ENCODE data around the gene FAF1.

FAF1 gene

DNA sequence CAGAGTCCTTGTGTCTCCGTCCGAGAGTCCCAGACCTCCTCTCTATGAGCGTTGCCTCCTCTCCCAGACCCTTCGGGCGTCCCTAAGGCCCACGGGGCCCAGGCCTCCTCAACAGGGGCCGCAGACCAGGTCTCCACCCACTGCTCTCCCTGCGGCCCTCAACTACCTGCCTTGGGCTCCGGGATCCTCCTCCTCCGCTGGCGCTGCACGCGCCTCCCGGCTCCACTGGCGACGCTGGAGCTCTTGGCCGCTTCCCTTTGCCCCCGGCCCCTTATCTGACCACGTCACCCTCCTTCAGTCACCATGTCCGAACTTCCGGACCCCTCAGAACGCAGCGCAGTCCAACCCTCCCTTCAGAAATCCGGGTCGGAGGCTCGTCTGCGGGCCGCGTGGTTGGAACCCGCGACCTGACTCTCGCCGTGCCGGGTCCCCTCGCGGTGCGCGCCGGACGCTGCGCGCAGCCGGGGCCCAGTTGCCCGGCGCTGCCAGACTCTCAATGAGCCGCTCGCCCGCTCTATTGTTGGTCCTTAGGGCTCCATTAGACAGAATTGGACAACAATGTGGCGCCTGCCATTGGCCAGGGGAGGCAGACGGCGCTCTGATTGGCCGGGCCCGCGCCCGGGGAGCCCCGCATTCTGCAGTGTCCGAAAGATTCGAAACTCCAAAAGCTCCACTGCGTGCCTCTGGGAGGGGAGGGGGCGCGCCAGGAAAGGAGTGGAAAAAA is 537.0 kb downstream of the FAF1 start, which contains the start of gene DMRTA2:
Gene DMRTA2 (minus strand): TSS at position 498 of the 724 bp plus-strand sequence. CDS start 1,907 bp downstream, outside the sequence.
- DNase-seq: no peak

DNA sequence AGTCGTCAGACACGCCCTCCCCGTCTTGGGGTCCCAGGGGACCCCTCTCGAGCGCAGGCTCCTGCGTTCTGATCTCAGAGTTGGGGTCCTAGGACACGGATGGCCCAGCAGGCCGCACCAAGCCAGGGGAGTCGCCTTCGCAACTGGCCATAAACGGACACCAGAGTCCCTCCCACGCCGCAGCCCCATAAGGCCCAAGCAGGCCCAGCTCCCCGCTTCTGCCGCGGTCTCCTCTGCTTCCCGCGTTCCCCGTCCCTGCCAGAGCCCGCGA is 537.5 kb downstream of the FAF1 start:
- DNase-seq: no peak

DNA sequence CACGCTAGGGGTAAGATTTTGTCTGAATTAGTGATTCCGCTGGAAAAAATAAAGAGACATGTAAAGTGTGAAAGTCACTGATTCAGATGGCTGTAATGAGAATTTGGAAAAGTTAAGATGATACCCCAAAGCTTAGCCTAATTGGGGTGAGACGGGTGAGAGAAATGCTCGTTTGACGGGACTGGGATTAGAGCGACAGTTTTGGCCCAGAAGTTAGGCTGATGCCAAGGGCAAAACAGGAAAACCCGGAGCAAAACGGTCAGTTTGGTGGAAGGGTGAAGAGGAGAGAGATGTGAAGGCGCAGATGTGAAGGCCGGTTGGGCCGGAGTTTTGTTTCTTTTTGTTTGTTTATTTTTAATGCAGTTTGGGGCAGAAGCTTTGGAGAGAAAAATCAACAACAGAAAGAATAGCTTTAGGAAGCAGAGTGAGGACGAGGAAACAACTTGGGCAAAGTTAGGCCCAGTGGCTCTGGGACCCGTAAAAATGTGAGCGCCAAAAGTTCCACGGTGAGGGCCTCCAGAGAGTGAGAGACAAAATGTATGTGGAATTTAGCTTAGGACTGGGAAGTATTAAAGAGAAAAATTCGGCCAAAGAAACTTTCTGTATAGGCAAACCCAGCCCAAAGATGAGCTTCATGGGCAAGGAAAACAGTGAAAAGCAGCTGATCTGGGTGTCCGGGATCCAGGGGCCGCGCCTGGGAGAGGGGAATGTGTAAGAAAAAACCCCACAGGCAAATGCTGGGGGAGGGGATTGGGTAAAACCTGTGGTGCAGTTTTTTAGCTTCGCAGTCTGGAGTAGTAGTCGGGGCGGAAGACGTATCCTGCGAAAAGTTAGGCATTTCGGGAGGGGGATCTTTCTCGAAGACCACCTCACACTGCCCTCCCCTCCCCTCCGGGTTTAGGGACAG is 538.0 kb downstream of the FAF1 start:
- no peak for DNase-seq

DNA sequence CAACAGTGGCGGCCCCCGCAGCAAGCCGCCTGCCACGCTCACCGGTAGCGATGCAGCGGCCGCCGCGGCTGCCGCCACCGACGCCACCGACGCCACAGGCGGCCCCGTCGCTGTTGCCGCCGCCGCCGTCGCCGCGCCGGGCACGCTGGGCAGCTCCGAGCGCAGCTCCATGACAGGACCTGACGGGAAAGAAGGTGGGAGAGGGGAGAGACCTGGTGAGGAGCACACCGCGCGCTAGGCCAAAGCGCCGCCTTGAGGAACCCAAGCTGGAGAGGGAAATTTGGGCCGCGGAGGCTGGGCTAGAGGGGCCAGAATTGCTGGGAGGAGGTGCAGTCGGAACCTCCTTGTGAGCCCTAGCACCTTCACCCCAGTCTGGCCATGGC is 538.7 kb downstream of the FAF1 start:
- no peak for DNase-seq

DNA sequence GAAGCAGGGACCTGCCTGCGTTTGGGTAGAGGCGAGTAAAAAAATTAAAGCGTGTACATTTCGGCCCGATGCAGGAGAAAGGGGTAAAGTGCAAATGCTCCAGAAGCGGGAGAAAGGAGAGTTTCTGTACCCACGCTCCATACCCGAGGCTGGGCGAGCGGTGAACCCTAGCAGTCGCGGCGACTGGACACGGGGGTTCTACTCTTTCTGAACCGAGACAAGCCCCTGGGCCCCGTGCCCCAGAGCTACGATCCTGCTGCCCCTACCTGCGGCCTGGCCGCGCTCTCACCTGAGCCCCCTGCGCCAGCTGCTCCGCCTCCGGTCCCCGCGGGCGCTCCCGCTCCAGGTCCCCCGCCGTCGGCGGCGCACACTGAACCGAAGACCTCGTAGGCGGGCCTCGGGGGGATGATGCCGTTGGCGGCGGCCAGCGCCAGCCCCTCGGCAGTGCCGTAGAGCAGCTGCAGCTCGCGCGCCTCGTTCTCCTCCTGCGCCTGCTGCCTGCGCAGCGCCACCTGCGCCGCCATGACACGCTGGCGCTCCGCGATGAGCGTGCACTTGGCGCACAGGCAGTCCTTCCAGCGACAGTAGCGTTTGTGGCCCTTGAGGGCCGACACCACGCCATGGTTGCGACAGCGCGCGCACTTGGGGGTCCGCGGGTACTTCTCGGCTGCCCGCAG is 539.2 kb downstream of the FAF1 start:
- no peak for DNase-seq

DNA sequence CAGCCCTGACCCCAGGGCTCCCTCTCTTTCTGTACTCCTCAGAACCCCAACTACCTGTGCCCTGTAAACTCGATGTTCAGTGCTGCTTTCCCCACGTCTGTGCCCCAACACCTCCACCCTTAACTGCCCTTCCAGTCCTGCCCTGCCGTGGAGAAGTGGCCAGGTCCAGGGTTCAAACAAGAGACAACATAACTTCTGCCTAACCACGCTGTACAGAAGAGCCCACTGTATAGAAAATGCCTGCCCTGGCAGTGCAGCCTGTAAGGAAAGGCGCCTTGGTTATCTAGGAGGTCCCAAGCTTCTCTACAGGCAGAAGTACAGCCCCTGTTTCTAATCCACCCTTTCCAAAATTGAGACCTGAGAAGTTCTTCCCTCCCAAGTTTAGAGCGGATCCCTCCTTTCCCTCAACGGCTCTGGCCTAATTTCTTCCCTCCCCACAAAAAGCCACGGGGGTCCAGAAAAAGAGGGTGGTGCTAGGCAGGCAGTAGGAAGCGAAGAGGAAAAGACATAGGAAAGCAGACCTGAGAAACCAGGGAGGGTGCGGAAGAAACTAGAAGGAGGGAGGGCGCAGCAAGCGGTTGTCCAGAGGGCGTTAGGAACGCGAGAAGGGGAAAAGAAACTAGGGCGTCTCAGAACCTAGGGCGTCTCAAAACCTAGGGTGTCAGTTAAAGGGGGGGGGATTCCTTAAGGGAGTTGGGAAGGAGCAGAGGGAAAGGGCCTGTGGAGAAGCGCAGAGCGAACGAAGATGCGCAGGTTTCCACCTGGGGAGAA is 540.0 kb downstream of the FAF1 start:
- DNase-seq: no peak

DNA sequence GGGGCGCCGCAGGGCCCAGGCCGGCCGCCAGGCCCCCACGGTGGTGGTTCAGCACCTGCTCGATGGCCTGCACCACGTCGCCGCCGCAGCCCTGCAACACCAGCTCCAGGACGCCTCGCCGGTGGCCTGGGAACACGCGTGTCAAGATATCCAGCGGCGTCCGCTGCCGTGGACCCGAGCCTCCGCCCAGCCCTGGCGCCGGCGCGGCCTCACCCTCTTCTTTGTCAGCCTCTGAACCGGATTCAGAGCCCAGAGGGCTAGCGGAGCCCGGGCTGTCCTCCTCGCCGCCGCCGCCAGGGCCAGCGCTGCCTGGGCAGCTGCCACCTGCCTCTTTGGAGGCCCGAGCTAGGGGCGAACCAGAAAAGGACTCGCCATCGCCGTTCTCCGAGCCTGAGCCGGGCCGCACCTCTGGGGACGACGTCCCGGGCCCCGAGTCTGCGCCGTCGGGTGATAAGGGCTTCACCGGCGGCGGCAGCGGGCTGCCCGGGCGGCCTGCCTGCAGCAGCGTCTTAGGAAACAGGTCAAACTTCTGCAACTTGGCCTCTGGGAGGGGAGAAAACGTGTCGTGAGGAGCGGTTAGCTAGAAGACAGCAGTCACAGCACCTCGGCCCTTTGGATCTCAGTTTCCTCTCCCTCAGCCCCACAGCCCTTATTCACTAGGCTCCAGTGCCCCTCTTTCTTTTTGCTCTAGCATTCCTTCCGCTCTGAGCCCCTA is 540.7 kb downstream of the FAF1 start:
- DNase-seq: no peak

DNA sequence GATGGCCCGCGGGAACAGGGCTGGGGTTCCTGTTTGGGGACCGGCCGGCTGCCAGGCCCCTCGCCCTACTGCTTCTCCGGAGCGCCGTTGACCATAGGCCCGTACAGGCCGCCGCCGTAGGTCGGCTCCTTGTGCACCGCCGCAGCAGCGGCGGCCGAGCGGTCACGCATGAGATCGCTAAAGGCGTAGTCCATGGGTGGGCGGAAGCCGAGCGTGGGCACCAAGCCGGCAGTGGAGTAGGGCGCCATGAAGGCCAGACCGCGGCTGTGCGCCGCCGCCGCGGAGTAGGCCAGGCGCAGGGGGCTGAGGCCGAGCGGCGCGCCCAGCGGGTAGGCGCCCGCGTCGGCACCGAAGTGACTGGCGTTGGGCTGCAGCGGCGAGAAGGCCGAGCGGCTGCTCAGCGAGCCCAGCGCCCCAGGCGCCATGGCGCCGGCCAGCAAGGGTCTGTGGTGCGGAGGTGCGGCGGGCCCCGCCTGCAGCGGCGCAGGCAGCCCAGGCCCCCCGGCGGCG is 541.4 kb downstream of the FAF1 start:
- DNase-seq: no peak

DNA sequence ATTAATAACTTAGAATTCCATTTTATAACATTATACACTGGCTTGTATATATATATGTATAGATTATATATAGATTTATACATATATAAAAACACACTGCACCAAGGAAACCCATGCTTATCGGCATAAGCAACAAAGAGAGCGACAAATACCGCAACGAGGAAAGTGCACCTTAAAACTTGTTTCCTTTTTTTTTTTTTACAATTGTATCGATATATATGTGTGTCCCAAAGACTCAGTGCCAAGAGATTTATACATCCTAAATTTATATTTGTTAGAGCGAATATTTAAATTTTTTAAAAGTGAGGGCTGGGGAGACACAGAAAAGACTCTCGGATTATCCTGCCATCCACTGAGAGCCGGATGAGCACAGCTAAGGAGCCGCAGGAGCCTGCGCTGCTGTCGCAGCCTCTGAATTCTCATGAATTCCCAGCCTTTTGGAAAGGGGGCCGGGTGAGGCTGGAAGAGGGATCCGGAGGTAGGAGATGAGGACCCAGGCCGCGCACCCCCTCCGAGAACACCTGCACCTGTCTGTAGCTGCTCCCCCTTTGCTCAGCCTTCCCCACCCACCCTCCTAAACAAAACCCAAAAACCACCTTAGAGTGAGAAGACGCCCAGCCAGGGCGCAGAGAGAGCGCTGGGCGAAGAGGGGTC is 542.0 kb downstream of the FAF1 start:
- no peak for DNase-seq

DNA sequence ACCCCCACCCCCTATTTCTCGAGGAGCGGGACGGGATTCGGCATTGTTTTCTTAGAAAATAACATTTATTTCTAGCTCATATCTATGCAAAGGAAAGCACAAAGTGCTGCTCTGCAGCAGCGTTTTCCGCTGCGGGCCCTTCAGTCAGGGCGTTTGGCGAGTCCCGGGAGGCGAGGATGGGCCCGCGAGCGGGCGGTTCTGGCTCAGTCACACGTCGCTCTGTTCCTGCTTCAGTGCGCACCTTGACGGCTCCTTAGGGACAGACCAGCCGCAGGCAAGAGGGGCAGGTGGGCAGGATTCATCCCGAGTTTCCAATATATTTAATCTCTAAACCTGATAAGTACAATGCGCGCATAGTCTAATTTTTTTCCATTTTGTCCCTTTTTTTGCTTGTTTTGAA is 542.6 kb downstream of the FAF1 start:
- DNase-seq: no peak

DNA sequence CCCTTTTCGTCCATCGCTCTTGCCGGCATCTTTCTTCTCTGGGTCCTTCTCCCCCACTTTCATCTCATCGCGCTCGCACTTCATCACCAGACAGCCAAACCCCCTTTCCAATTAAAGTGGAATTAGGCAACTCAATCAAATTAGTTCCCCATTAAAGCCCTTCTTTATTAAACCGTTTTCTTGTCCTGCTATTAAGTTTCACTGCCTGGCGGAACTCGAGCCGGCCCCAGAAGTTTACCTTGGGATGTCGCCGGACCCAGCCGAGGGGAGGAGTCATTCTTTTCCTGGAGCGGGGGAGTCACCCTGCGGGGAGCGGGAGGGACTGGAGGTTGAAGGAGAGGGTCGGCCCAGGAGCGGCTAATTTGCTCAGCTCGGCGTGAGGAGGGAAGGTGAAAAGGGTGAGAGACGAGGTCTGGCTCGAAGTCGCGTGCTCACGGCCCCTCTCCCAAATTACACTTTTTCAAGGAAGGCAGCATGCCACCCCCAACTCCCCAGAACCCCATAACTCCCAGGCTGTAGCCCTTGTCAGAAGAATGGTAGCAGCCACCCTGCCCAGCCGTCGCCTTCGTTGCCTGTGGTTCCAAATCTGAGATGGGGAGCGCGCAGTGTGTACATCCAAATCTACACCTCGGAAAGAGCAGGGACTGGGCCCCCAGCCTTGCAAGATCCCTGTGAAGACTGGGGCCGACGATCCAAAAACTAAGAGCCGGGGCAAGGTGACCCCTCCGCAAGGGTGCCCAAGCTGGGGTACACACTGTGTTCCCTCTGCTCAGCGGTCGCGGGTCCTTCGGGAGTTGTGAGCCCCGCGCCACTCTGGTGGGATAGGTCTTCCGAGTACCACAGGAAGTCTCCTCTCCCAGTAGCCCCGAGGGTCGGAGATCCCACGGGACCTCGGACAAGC is 543.3 kb downstream of the FAF1 start:
- DNase-seq: no peak

DNA sequence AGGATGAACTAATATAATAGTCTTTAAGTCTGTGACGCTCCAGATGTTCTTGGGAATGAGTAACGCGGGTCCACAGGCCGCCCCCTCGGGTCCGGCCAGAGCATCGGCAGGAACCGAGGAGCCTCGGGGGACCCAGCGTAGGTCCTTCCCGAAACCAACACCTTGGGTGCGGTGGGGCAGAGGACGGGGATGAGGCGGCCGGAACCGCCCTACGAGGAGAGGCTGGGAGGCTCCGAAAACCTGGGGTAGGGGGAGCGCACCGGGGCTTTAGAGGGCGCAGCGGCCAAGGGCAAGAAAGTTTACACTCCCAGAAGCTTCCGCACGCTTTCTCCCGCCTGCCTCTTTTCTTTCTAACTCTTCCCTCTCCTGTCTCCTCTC is 543.9 kb downstream of the FAF1 start:
- no peak for DNase-seq

DNA sequence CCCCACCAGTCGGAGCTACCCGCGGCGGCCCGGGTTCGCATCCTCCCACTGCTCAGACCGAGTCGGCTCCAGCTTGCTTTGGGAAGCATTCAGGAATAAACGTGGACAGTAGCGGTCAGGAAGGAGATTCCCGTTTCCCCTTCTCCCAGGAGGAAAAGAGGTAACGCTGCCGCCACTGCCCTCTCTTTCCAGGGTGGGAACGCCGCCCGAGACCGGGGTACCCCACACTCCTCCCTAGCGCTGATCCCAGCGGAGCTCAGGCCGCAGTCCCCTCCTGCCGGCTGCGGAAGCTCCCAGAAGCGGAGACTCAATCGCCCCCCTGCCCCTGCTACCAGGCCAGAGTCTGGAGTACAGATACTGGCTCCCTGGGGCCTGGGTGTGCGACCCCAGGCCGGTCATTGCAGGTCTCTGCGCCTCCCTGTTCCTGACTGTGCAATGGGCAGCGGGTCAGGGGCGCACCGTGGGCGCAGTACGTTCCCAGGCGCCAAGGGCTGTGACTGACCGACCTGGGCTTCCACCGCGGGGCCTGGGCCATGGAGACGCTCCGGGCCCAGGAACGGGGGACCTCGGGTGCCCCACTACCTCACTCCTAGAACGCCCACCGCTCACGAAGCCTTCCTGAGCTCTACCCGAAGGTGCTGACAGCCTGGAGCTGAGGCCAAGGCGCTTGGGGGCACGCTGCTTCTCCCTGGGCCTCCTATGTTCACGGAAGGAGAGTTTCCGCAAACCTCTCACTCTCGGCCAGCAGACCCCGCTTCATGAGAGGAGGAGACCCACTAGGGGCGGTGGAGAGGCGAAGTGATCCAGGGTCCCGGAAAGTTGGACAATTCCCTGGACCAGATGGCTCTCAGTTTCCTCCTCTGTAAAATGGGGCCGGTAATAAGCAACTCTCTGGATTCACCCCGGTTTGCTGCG is 544.6 kb downstream of the FAF1 start:
- no peak for DNase-seq

DNA sequence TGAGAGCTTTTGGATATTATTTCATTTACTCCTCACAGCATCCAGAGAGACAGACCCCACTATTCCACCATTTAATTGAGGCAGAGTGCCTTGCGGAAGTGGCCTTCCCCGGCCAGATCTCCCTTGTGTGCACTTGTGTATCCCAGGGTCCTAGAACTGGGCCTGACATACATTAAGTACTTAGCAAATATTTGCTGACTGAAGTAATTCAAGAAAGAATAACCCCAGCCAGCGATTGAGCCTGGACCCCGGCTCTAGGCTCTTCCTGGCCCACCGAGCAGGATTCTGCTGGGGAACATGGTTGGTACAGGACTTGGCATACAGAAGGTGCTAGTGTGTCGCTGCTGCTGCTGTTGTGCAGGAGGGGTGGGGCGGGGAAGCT is 545.2 kb downstream of the FAF1 start:
- no peak for DNase-seq

DNA sequence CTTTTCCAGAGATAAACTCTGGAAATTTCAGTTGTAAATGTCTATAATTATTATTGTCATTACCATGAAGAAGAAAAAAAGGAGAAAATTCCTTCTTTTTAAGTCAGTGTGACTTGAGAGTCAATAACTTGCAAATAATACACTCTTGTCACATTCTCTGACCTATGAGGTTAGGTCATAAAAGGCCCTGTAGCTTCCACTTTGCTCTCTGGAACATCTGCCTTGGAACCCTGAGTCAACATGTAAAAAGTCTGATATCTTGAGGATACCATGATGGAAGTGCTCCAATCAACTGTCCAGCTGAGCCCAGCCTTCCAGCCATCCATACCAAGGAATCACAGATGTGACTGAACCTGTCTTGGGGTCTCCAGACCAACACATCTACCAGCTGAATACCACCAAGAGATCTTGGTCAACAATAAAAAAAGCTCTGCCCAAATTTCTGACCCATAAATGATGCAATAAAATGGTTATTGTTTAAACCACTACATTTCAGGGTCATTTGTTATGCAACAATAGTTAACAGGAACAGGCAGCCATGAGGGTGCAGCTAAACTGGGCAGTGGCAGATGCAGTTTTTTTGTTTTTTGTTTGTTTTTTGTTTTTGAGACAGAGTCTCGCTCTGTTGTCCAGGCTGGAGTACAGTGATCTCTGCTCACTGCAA is 547.1 kb downstream of the FAF1 start:
- no peak for DNase-seq

DNA sequence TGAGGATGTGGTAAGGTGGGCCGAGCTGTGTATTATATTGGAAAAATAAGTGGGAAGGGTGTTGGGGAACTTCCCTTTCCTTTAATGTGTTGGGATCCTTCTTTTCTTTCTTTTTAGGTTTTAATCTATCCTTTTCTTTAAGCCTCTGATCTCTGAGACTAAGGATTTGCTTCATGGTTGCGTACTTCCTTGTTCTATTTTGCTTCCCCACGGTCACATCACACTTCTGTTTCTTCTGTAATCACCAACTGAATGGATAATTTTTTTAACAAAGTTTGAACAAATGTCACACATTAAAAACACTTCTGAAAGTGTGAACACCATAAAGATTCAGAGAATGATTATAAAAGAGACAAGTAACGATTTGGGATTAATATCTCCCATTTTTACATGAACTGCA is 554.3 kb downstream of the FAF1 start:
- DNase-seq: no peak

DNA sequence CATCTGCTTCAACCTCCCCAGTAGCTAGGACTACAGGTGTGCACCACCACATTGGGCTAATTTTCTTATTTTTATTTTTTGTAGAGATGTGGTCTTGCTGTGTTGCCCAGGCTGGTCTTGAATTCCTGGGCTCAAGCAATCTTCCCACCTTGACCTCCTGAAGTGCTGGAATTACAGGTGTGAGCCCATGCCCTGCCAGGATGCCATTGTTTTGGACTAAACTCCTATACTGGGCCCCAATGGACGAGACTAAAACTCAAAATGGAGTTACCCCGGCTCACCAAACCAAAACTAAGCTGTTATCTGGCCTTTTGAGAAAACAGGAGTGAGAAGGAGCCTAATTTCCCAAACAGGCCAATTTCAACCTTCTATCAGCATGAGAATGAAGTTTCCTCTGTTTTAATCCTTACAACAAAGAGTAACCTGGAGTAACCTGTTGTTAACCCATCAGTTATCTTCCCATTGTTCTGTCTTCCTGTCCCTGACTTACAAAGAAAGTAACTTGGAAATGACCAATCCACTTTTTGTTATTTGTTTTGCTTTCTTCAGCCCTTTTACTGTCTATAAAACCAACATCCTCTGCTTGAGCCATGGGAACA is 566.4 kb downstream of the FAF1 start:
- DNase-seq: no peak
